GM19328 (cell line): ENCODE measurements around the gene ZFP36L1.

ENCODE experiments used
- ATAC-seq: cut with Tn5 transposase; IDR thresholded peaks from one replicate; pipeline ENCODE4 v1.9.1; 2021; ENCODE audit warnings: mild to moderate bottlenecking, moderate library complexity; ENCODE audit not compliant: unreplicated experiment

ZFP36L1 gene

DNA sequence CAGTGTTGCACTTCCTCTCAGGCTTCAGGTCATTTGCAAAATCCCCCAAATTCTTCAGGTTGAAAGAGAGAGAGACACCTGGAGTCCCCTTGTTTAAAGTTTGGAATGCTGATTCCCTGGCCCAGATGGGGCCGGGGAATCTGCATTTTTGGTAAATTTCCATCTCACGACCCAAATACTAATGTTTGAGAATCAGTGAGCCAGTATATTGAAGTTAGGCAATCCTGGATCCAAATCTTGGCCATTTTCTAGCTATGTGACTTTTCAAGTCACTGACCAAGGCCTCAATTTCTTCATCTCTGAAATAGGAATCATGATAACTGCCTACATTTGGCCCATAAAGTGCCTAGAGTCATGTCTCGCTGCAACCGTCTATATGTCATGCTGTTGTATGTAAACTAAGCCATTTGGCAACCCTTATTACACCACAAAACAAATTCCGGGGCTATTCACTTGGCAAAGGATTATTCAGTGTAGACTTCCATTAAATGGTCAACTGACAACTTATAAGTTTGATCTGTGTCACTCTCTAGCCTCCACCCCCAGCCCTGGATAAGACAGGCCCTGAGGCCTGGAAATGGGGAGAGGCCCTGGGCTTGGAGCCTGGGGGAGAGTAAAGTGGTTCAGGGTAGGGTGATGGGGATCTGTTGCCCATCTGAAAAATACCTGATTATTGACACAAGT is 3.7 kb upstream of the ZFP36L1 start:
- no peak for ATAC-seq

DNA sequence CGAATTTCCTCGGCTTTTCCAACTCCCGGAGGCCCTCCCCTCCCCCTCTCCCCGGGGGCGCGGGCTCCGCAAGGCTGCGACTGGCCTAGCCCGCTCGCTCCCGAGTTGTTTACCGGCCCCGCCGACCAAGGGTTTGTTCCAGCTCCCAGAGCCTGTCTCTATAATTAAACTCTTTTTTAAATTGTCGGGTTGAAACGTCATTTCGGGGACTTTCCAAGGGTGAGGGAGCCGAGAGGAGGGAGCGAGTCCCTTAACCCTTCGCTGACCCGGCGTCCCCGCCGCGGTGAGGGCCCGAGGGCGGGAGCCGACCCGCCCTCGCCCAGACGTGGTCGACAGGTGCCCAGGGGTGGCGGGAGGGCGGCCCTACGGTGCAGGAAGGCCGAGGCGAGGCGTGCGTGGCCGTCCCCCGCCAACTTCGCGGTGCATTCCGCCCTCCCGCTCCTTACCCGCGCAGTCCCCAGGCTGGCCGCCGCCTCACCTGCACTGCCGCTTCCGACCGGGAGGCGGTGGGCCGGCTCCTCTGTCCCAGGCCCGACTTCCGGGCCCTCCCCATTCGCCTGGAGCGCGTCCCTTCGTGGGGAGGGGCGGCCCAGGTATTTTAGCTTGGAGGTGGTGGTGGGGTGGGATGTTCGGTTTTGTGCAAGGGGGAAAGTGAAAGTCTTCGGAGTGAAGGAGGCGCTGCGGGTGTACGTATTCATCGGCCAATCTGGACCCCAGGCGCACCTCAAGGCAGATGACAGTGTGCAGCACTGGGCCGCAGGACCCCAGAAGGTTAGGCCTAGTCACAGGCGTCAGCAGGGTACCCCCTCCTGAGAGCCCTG is 2.9 kb upstream of the ZFP36L1 start:
- ATAC-seq, result peak; percentile 31

GRCh38 chr14:68794851-68795596 is 2.2 kb upstream of the ZFP36L1 start:
- ATAC-seq, result no peak

GRCh38 chr14:68794130-68794850 is 1.4 kb upstream of the ZFP36L1 start:
- ATAC-seq, result no peak

DNA sequence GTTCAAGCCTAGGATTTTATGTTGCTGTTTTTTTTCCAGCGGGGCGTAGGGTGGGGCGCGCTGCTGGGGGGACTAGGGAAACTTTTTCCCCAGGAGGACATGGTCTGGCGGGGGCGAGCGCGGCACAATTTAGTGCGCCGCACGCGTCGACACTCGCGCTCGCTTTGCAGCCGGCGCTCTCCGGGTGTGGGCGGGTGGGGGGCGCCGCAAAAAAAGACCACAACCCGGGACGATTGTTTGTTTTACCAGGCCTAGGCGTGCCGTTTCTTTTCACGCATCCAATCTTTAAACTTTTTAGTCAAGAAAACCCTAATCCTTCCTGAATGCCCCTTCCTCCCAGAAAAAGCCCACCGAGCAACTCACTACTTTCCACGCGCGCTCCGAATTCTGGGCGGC is 865 bp upstream of the ZFP36L1 start:
- ATAC-seq, result no peak

DNA sequence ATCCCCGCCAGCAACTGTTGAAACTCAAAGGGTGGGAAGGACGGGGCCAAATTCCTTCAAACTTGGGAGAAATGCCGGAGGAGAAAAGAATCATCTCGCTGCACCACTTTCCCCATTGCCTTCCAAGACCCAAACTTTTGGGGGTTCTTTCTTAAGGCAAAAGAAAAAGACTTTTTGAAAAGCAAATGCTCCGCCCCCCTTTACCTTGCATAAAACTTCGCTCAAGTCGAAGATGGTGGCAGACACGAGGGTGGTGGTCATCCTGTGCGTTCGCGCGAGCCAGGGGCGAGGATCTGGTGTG is 239 bp downstream of the ZFP36L1 start:
- ATAC-seq, result no peak

DNA sequence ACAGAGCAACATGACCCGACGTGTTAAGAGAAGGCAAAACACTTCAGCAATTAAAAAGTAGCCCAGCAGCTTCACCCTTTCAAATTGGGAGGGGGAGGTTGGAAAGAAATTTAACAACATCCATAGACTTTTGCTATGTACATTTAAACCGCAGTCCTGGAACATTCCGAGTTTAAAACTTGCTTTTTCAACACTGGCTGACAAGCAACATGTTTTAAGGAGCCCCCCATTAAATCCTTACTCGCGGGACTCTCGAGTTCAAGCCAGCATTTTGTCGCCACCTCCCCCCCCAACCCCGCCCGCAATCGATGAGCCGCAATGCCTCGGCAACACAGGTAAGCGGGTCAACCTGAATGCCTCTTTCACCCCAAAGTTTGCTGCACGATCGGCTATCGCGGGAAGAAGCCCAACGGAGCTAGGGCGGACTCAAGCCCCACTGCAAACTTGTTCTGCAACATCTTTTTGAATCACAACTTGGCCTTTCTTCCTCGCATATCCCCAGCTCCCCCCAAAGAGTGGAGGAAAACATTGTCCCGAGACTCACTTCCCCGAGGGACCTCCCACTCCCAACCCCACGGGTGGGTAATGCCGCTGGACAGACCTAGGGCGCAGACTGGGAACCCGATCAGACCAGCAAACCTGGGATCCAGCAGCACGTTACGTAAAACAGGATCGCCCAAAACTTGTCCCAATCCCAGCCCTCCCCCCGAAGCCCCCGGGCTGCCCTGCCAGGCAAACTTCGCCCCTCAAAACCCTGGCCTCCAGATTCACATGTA is 777 bp downstream of the ZFP36L1 start:
- no peak for ATAC-seq

DNA sequence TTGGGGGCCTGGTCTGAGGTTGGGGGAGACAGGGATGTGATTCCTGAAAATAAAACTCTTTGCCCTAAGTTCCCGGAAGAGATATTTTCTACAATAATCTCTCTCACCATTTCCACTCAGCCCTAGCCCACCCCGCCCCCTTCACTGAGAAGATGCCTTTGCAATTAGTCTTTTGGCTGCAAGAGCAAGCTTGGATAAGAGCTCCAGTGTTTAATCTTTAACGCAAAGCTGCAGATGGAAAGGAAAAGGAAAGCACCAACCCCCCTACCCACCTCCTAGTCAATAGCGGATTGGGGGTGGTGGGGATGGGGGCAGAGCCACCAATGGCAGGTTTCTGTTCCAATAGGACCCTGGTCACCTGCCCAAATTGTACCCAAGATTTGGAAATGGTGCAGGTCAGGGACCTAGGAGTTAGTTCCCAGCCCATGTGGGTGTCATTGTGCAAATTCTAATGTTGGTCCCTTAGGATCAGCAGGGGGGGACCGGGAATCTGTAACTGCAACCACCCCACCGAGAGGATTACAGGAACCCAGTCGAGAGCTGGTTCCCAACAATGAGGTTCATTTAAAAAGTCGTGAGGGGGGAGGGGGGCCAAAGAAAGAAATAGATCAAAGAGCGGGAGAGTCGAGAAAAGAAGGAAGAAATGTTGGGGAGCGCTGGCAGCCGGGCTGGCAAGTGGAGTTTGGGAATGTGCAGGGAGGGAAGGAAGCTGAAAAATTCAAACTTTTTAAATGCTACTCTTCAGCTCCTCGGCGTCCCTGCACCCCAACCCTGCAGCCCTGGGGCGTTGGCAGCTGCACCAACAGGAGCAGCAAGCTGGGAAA is 1.6 kb downstream of the ZFP36L1 start:
- no peak for ATAC-seq

GRCh38 chr14:68790644-68791077 is 2.2 kb downstream of the ZFP36L1 start:
- no peak for ATAC-seq

DNA sequence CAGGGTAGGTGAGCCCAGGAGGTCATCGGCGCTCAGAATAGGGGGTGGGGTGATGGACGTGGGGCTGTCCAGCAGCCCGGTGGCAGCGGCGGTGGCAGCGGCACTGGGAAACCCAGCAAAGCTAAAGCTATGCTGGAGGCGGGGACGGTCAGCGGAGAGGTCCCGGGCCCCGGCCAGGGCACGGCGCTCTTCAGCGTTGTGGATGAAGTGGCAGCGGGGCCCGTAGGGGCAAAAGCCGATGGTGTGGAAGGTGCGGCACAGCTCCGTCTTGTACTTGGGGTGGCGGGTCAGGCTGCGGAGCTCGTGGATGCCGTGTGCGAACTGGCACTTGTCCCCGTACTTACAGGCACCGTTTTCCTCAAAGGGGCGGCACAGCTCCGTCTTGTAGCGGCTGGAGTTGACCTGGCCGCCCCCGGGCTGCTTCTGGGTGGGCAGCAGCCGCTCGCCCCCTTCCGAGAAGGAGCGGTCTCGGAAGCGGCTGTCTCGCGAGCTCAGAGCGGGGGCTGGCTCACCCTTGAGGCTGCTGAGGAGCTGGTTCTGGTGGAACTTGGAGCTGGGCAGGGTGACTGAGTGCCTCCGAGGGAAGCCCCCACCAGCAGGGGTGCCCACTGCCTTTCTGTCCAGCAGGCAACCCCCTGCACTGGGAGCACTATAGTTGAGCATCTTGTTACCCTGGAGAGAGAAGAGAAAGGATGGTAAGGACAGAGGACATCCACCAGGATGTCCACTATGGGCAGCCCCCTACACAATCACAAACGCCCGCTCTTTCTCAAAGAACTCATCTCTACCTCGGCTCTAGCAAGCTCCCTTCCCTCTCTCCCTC is 2.8 kb downstream of the ZFP36L1 start:
- ATAC-seq, result no peak

DNA sequence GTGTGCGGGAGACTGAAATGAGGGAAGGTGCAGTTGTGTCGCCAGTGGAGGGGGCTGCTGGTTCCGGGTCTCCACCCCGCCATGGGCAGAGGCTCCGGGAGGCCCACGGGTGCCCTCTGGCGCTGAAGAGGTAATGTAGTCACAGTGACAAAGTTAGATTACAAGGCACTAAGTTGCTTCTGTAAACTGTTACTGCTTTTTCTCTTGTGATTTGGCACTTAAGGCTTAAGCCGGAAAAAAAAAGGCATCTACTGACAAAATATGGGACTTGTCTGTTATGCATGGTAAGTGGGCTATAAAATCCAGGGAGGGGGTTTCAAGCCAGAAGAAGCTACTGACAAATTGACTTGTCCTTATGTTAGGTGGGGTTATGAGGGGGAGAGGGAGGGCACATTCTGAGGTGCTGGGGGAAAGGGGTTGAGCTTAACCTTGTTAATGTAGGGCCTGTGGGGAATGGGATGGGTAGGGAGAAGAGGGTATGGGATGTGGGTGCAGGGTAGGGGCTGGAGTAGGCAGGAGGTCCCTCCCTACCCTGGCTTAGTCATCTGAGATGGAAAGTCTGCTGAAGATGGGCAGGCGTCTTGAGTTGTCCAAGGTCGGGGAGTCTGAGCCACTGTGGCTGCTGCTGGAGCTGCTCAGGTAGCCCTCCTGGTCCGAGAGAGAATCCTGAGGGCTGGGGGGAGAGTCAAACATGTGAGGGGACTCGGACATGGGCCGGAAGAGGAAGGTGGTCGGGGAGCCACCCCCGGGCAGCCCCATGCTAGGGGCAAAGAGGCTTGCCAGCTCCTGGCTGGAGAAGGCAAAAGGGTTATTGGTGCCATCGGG is 3.7 kb downstream of the ZFP36L1 start:
- ATAC-seq, result no peak

GRCh38 chr14:68788275-68788995 is 4.4 kb downstream of the ZFP36L1 start:
- ATAC-seq, result no peak

- no peak for ATAC-seq
Measured at GRCh38 chr14:68787092-68787992, 5.5 kb downstream of the ZFP36L1 start.

DNA sequence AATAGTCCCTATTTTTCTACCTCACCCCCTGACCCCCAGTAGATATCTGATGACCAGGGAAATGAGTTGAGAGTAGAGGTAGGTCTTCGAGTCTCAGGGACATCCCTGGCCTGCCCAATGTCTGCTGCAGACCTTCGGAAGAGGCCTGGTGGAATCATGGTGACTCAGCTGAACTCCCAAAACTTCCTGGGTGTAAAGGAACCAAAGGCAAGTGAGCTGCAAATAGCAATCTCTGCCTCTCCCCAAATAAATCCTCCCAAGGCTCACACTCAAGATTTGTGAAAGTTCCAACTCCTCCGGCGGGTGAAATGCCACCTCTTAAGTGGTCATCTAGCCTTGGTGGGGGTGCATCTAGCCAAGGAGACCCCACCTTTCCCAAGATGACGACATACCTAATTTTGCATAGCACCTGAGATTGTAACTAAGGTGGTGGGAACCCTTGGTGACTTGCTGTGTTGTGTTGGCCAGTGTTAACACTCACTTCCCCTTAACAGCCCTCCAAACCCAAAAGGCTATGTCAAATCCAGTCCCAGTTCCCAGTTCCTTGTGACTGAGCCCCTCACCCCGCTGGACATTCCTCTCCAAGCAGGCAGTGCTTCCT is 6.3 kb downstream of the ZFP36L1 start:
- no peak for ATAC-seq

GRCh38 chr14:68785534-68786490 is 7.1 kb downstream of the ZFP36L1 start:
- no peak for ATAC-seq
